HepG2 (cell line): ENCODE measurements around the gene TRABD. TPM values are rescaled to one million over a fixed set of nuclear protein-coding genes. Genes with fewer than 3 reads are reported as not detected.

Experiments
- ATAC-seq: fragments of 200-7000 bp; cut with Tn5 transposase; 3 replicates; pipeline ENCODE4 v1.9.1; 2020; ENCODE audit warnings: mild to moderate bottlenecking, moderate library complexity
- BruUV-seq: library from RNA; stranded (reverse); fragments of 400-500 nt; replicated peaks from 2 replicates; lab custom pipeline; 2021; lab: Mats Ljungman, UMichigan
- CTCF ChIA-PET: fragments of 300-600 bp; formaldehyde crosslinking; extraction: SDS; loops from one replicate; lab custom pipeline; 2021; ENCODE audit warnings: low total read pairs, inconsistent platforms, low intra/inter-chr PET ratio; lab: Yijun Ruan, JAX
- POLR2A ChIA-PET: fragments of 350-600 bp; sonication (Branson Sonifier 250); formaldehyde crosslinking; loops from one replicate; lab custom pipeline; 2020; ENCODE audit warnings: antibody characterized with exemption, inconsistent platforms; lab: Yijun Ruan, JAX
- DNase-seq: peaks from one replicate; pipeline ENCODE4 v3.0.0-alpha.2; 2015; ENCODE audit warnings: low spot score
- FAIRE-seq: peaks from 3 replicates; lab custom pipeline; 2011; peaks lifted over from hg19 to GRCh38; lab: Jason Lieb, UNC
- H2AFZ ChIP-seq: one replicate; pipeline ENCODE4 v1.6.1; 2011; ENCODE audit warnings: low read length, inconsistent platforms
- H3K27ac ChIP-seq: fragments of 300-600 bp; 3 replicates; pipeline ENCODE4 v1.8.0; 2011; ENCODE audit warnings: mixed run types, mild to moderate bottlenecking, mixed read lengths, low read length, inconsistent platforms; ENCODE audit not compliant: insufficient read depth; ENCODE audit errors: extremely low read length
- H3K27me3 ChIP-seq, 2 experiments: fragments of 200-600 bp in 1 of 2; 2 replicates in 1 of 2; 3 replicates in 1 of 2; pipeline versions ENCODE4 v1.6.0 to v1.8.0; 2011; ENCODE audit warnings: low read length in 2 of 2, mild to moderate bottlenecking in 2 of 2, moderate library complexity in 2 of 2, inconsistent platforms in 1 of 2; ENCODE audit not compliant: insufficient read depth in 2 of 2, control insufficient read depth in 1 of 2
- H3K36me3 ChIP-seq, 2 experiments: fragments of 200-600 bp in 1 of 2; replicated peaks in 1 of 2; 2 replicates in 1 of 2; 3 replicates in 1 of 2; pipeline versions ENCODE4 v1.5.1 to v1.8.0; 2011; ENCODE audit warnings: low read length in 2 of 2, inconsistent platforms in 1 of 2; ENCODE audit not compliant: insufficient read depth in 2 of 2, control insufficient read depth in 1 of 2
- H3K4me1 ChIP-seq: 2 replicates; pipeline ENCODE4 v1.5.1; 2012; ENCODE audit warnings: low read length, inconsistent platforms; ENCODE audit not compliant: insufficient read depth
- H3K4me2 ChIP-seq: 2 replicates; pipeline ENCODE4 v1.6.0; 2011; ENCODE audit warnings: low read depth, low read length, inconsistent platforms
- H3K4me3 ChIP-seq, 3 experiments: fragments of 200-600 bp in 1 of 3; sonication (generic), shearing (Covaris generic) in 1 of 3; replicated peaks in 1 of 3; 2 replicates each; pipeline ENCODE4 v1.5.1; 2011 to 2016; ENCODE audit warnings: low read length in 3 of 3, inconsistent platforms in 2 of 3, low read depth in 2 of 3, mild to moderate bottlenecking in 2 of 3, control low read depth in 1 of 3, mixed read lengths in 1 of 3; ENCODE audit not compliant: insufficient read depth in 1 of 3
- H3K79me2 ChIP-seq: one replicate; pipeline ENCODE4 v1.6.1; 2011; ENCODE audit warnings: low read length, inconsistent platforms; ENCODE audit not compliant: insufficient read depth
- H3K9ac ChIP-seq: 2 replicates; pipeline ENCODE4 v1.6.0; 2011; ENCODE audit warnings: mild to moderate bottlenecking, low read depth, low read length, inconsistent platforms; ENCODE audit not compliant: insufficient read depth
- H3K9me3 ChIP-seq: 2 replicates; pipeline ENCODE4 v1.5.1; 2012; ENCODE audit warnings: mild to moderate bottlenecking, low read length
- H4K20me1 ChIP-seq: 2 replicates; pipeline ENCODE4 v1.6.0; 2011; ENCODE audit warnings: inconsistent platforms, mild to moderate bottlenecking, low read length, moderate library complexity; ENCODE audit not compliant: insufficient read depth
- AGO2 ChIP-seq: fragments of 200-400 bp; formaldehyde crosslinking; optimal IDR thresholded peaks from 2 replicates; pipeline ENCODE3; 2017; ENCODE audit warnings: mild to moderate bottlenecking, low read depth, low read length, moderate library complexity
- DR1 ChIP-seq: sonication (generic); formaldehyde crosslinking; IDR thresholded peaks from 2 replicates; pipeline ENCODE4 v1.8.0; 2021; ENCODE audit warnings: mild to moderate bottlenecking, missing genetic modification reagents, inconsistent platforms
- HIVEP1 ChIP-seq: sonication (generic); formaldehyde crosslinking; IDR thresholded peaks from 2 replicates; pipeline ENCODE4 v1.4.0; 2020; ENCODE audit warnings: mild to moderate bottlenecking, missing genetic modification reagents
- HOXD1 ChIP-seq: sonication (generic); formaldehyde crosslinking; IDR thresholded peaks from 2 replicates; pipeline ENCODE4 v1.5.0; 2020; ENCODE audit warnings: missing genetic modification reagents
- PATZ1 ChIP-seq: sonication (generic); formaldehyde crosslinking; IDR thresholded peaks from 2 replicates; pipeline ENCODE4 v1.4.0; 2020; ENCODE audit warnings: missing genetic modification reagents
- RBFOX2 ChIP-seq: fragments of 200-400 bp; formaldehyde crosslinking; IDR thresholded peaks from 2 replicates; pipeline ENCODE4 v1.6.1; 2017; ENCODE audit warnings: low read depth, mild to moderate bottlenecking, low read length
- ZNF430 ChIP-seq: sonication (generic); formaldehyde crosslinking; IDR thresholded peaks from 2 replicates; pipeline ENCODE4 v1.9.0; 2021; ENCODE audit warnings: mild to moderate bottlenecking, missing genetic modification reagents
- WGBS: methylation state at CpG from one replicate; pipeline ENCODE4 v1.1.6; 2017; ENCODE audit warnings: low lambda C conversion rate; 5-methylcytosine and 5-hydroxymethylcytosine counted together
- in situ Hi-C: cut with HindIII; loops from 2 replicates; pipeline ENCODE4 v1.10.0; 2017; ENCODE audit warnings: low pct_unique_long_range_greater_than_20kb; ENCODE audit not compliant: extremely low pct_ligation_motif_present
- intact Hi-C: fragments of 100-400 bp; cut with micrococcal nuclease; formaldehyde crosslinking; loops from one replicate; pipeline ENCODE4 v1.10.0; 2022; ENCODE audit not compliant: unreplicated experiment
- polyA plus RNA-seq, 8 experiments: library from polyadenylated mRNA; depleted of rRNA in 3 of 8; stranded (reverse) in 7 of 8; unstranded in 1 of 8; fragments of >200 nt; fragmentation: Illumina TruSeq in 4 of 8; extraction: Trizol in 4 of 8; gene quantifications; 2 replicates each; pipeline versions ENCODE4 v1.2.1 to v1.2.3, GENCODE V29; 2011 to 2016; ENCODE audit warnings: low read depth in 4 of 8, missing spikeins in 1 of 8, mixed read lengths in 1 of 8; ENCODE audit not compliant: insufficient read depth in 1 of 8
- total RNA-seq, 5 experiments: library from RNA; depleted of rRNA; stranded (reverse); fragments of >200 nt; fragmentation: Illumina TruSeq; extraction: Trizol; gene quantifications; 2 replicates each; pipeline ENCODE4 v1.2.3, GENCODE V29; 2016; ENCODE audit warnings: low read depth in 1 of 5
- TF ChIP-seq, protein P1 (sequence below): sonication (generic); formaldehyde crosslinking; IDR thresholded peaks from 2 replicates; pipeline ENCODE4; 2020; ENCODE audit warnings: missing genetic modification reagents, mild to moderate bottlenecking, borderline replicate concordance

TRABD gene
- total and polyA plus RNA-seq, 2 of the 13 experiments (the other 11 are each of a cell fraction or from before 2014, with no cell fraction given) = 21.5 to 28.9 TPM

GRCh38 chr22:50198624-50199017 is 12.9 kb downstream of the TRABD start:
- ATAC-seq (no peak), DNase-seq (no peak), FAIRE-seq (no peak)
- intact Hi-C loops = no loop called here
- Histone ChIP-seq H3K4me3 (no peak overlapping the region), H3K36me3 (peaks cover 17% of the 10 kb centered on the region in 2 experiments; a peak in 4 of 5 replicates), H3K27ac (no peak overlapping the region), H3K9me3 (no peaks in the 10 kb centered on the region), H3K27me3 (no peaks in the 10 kb centered on the region), H3K4me2 (no peak overlapping the region), H3K4me1 (peaks cover 24% of the 10 kb centered on the region), H2AFZ (no peak overlapping the region), H4K20me1 (peaks cover 11% of the 10 kb centered on the region), H3K9ac (no peak overlapping the region)
- WGBS = 93% methylated on average over 9 of the region's 16 CpGs
- ChIA-PET POLR2A (no interaction called here), CTCF (no interaction called here)
- in situ Hi-C loops = no loop called here
- BruUV-seq = no TSS peak
- TF ChIP-seq AGO2 (peak; percentile 38), HOXD1 (no peak)
- TF ChIP-seq, all 625 proteins: peak for 1
- H3K79me2 ChIP-seq = peaks cover 14% of the 10 kb centered on the region

DNA sequence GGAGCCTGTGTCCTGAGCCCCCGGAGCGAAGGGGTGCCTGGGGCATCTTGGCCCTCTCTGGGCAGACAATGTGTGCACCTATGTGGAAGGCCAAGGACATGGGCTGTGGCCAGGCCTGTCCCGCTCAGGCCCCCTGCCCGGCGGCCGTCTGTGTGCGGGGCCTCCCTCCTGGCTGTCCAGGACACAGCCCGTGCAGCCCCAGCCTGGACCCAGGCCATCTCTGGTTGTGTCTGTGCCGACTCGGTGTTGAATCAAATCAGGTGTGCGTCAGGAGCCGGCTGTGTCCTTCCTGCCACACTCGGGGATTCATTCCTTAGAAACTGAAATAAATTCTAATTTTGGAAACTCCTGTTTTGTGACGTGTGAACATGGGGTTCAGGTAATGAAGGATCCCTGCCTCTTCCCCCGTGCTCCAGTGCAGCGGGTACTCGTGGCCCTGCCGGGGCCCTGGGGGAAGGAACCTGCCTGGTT is 13.6 kb downstream of the TRABD start:
- no peak overlapping the region for H3K4me3 ChIP-seq
- H3K4me1 ChIP-seq = peaks cover 27% of the 10 kb centered on the region
- H3K27ac ChIP-seq = no peak overlapping the region
- H4K20me1 ChIP-seq = peaks cover 11% of the 10 kb centered on the region
- POLR2A ChIA-PET = no interaction called here
- no peak for FAIRE-seq
- peaks cover 10 to 14% of the 10 kb centered on the region in 2 experiments; a peak in 4 of 5 replicates for H3K36me3 ChIP-seq
- H3K9ac ChIP-seq = no peak overlapping the region; the same call in 1 of the 2 replicates
- H3K27me3 ChIP-seq = no peaks in the 10 kb centered on the region
- WGBS = 86% methylated on average over 13 of the region's 18 CpGs
- CTCF ChIA-PET = no interaction called here
- intact Hi-C loops (no loop called here), in situ Hi-C loops (no loop called here)
- no peak for DNase-seq
- peaks cover 14% of the 10 kb centered on the region for H3K79me2 ChIP-seq
- no peak for ATAC-seq
- TF ChIP-seq ZNF430 (CRISPR knock-in tag) (no peak), HIVEP1 (CRISPR knock-in tag) (0 out of 2 replicates have a peak, but pooled peaks have one; percentile 0), PATZ1 (CRISPR knock-in tag) (no peak), DR1 (no peak), RBFOX2 (peak; percentile 27; the same call in 1 of the 2 replicates)
- TF ChIP-seq, protein P1, sequence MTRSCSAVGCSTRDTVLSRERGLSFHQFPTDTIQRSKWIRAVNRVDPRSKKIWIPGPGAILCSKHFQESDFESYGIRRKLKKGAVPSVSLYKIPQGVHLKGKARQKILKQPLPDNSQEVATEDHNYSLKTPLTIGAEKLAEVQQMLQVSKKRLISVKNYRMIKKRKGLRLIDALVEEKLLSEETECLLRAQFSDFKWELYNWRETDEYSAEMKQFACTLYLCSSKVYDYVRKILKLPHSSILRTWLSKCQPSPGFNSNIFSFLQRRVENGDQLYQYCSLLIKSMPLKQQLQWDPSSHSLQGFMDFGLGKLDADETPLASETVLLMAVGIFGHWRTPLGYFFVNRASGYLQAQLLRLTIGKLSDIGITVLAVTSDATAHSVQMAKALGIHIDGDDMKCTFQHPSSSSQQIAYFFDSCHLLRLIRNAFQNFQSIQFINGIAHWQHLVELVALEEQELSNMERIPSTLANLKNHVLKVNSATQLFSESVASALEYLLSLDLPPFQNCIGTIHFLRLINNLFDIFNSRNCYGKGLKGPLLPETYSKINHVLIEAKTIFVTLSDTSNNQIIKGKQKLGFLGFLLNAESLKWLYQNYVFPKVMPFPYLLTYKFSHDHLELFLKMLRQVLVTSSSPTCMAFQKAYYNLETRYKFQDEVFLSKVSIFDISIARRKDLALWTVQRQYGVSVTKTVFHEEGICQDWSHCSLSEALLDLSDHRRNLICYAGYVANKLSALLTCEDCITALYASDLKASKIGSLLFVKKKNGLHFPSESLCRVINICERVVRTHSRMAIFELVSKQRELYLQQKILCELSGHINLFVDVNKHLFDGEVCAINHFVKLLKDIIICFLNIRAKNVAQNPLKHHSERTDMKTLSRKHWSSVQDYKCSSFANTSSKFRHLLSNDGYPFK (CRISPR knock-in tag) = no peak
- no TSS peak for BruUV-seq
- H2AFZ ChIP-seq = no peak overlapping the region
- no peaks in the 10 kb centered on the region for H3K9me3 ChIP-seq
- peak overlapping the region; percentile 80; the same call in 1 of the 2 replicates for H3K4me2 ChIP-seq
